ENCODE results near the gene HTR3B. TPM values are rescaled to one million over a fixed set of nuclear protein-coding genes. Genes with fewer than 3 reads are reported as not detected.
A peak's percentile ranks its signal among the peaks of the same experiment; 100 is the strongest.

Gene HTR3B
- total and polyA plus RNA-seq, 2 donors (not counting 1 experiment from before 2014, with no cell fraction given) = not detected

GRCh38 chr11:113977701-113978100 is 73.1 kb downstream of the HTR3B start:
- no peaks in the 10 kb centered on the region for H3K27me3 ChIP-seq (replicated peaks in 1 of 4; ENCODE audit: control extremely low read depth in 1 of 4, control insufficient read depth in 3 of 4, insufficient read depth in 4 of 4, low read length in 3 of 4)
- H3K9me3 ChIP-seq (ENCODE audit: control extremely low read depth in 1 of 3, control insufficient read depth in 2 of 3, insufficient read depth in 1 of 3, low read length in 2 of 3) = no peaks in the 10 kb centered on the region
- 13% methylated on average over 9 of the region's 11 CpGs for WGBS (ENCODE audit: insufficient coverage)
- no peak overlapping the region for H2AFZ ChIP-seq (ENCODE audit: insufficient read depth, low read depth, low read length, poor library complexity, severe bottlenecking)
- H3K36me3 ChIP-seq (replicated peaks in 1 of 2; ENCODE audit: control extremely low read depth in 1 of 2, control insufficient read depth in 1 of 2, extremely low read depth in 1 of 2, insufficient read depth in 2 of 2, low read length in 1 of 2) = peaks cover 0 to 2% of the 10 kb centered on the region in 2 experiments
- Mint-ChIP-seq H3K27ac (peak overlapping the region; percentile 91), H3K4me1 (peaks cover 78% of the 10 kb centered on the region), H3K27me3 (no peaks in the 10 kb centered on the region), H3K9me3 (ENCODE audit: insufficient read depth) (no peaks in the 10 kb centered on the region), H3K4me3 (peak overlapping the region; percentile 82)
- peak overlapping the region; percentile 69 for H3K4me2 ChIP-seq (replicated peaks; ENCODE audit: low read depth, low read length, poor library complexity, severe bottlenecking)
- H3K4me3 ChIP-seq (ENCODE audit: control extremely low read depth in 1 of 5, extremely low read depth in 1 of 5, insufficient read depth in 1 of 5, low read depth in 2 of 5, low read length in 4 of 5) = peak overlapping the region in 2 of 5 experiments; percentile 15 to 41
- H3K79me2 ChIP-seq (ENCODE audit: control insufficient read depth, insufficient read depth, low read length) = no peaks in the 10 kb centered on the region
- H3K4me1 ChIP-seq (ENCODE audit: control insufficient read depth in 2 of 2, insufficient read depth in 2 of 2, low read length in 2 of 2) = peaks cover 72 to 88% of the 10 kb centered on the region in 2 donors
- H4K20me1 ChIP-seq (ENCODE audit: control insufficient read depth, insufficient read depth, low read length, poor library complexity, severe bottlenecking) = no peaks in the 10 kb centered on the region
- DNase-seq (peak; percentile 92), ATAC-seq (ENCODE audit: low read depth) (peak; percentile 74)
- ChIA-PET CTCF (interaction anchor here (0.8 to 10.0 kb wide), 13 partner anchors 10 to 284 kb away, joined by 3 to 97 read pairs (median 4); partner anchors contain the start of gene ZW10), POLR2A (interaction anchor here (0.9 to 2.0 kb wide), 5 partner anchors 8 to 281 kb away, joined by 3 to 5 read pairs (median 4); no protein-coding TSS in a partner anchor)
- peak overlapping the region; percentile 92 to 98 for H3K27ac ChIP-seq (ENCODE audit: low read length in 2 of 2)
- peak overlapping the region; percentile 43 for H3K9ac ChIP-seq (ENCODE audit: low read length)
- no peak for TF ChIP-seq EZH2 (IDR thresholded peaks at IDR 0.05; ENCODE audit: borderline replicate concordance, insufficient read depth, low read depth, low read length, poor library complexity, severe bottlenecking)
- no peak for TF ChIP-seq CTCF (IDR thresholded peaks at IDR 0.05)
- intact Hi-C loops (cut with micrococcal nuclease) = loop anchor here (1.0 to 5.0 kb wide), 8 partner anchors 17 to 665 kb away; partner anchors contain the start of genes TTC12 and USP28

GRCh38 chr11:113979431-113979830 is 74.8 kb downstream of the HTR3B start:
- H3K27ac Mint-ChIP-seq = peak overlapping the region; percentile 27
- H4K20me1 ChIP-seq (ENCODE audit: control insufficient read depth, insufficient read depth, low read length, poor library complexity, severe bottlenecking) = no peaks in the 10 kb centered on the region
- H3K9me3 ChIP-seq (ENCODE audit: control extremely low read depth in 1 of 3, control insufficient read depth in 2 of 3, insufficient read depth in 1 of 3, low read length in 2 of 3) = no peaks in the 10 kb centered on the region
- no peak overlapping the region for H3K4me3 ChIP-seq (ENCODE audit: control extremely low read depth in 1 of 5, extremely low read depth in 1 of 5, insufficient read depth in 1 of 5, low read depth in 2 of 5, low read length in 4 of 5)
- TF ChIP-seq CTCF (IDR thresholded peaks at IDR 0.05) (no peak), EZH2 (IDR thresholded peaks at IDR 0.05; ENCODE audit: borderline replicate concordance, insufficient read depth, low read depth, low read length, poor library complexity, severe bottlenecking) (no peak)
- intact Hi-C loops (cut with micrococcal nuclease) = loop anchor here (5.0 kb wide), 2 partner anchors 82 to 667 kb away; partner anchors contain the start of gene TTC12
- DNase-seq (no peak), ATAC-seq (ENCODE audit: low read depth) (no peak)
- H3K79me2 ChIP-seq (ENCODE audit: control insufficient read depth, insufficient read depth, low read length) = no peaks in the 10 kb centered on the region
- POLR2A ChIA-PET = interaction anchor here (2.0 kb wide), 1 partner anchor 12 kb away, joined by 4 read pairs; no protein-coding TSS in a partner anchor
- CTCF ChIA-PET = interaction anchor here (0.6 to 10.0 kb wide), 8 partner anchors 14 to 282 kb away, joined by 3 to 97 read pairs (median 8); no protein-coding TSS in a partner anchor
- no peak overlapping the region for H3K9ac ChIP-seq (ENCODE audit: low read length)
- H3K4me1 ChIP-seq (ENCODE audit: control insufficient read depth in 2 of 2, insufficient read depth in 2 of 2, low read length in 2 of 2) = peaks cover 65 to 78% of the 10 kb centered on the region in 2 donors
- H3K4me3 Mint-ChIP-seq = peak overlapping the region; percentile 36
- H3K4me2 ChIP-seq (replicated peaks; ENCODE audit: low read depth, low read length, poor library complexity, severe bottlenecking) = peak overlapping the region; percentile 69
- no peak overlapping the region for H3K27ac ChIP-seq (ENCODE audit: low read length in 2 of 2)
- no peak overlapping the region for H2AFZ ChIP-seq (ENCODE audit: insufficient read depth, low read depth, low read length, poor library complexity, severe bottlenecking)
- H3K4me1 Mint-ChIP-seq = peaks cover 71% of the 10 kb centered on the region
- no peaks in the 10 kb centered on the region for H3K27me3 Mint-ChIP-seq
- H3K36me3 ChIP-seq (replicated peaks in 1 of 2; ENCODE audit: control extremely low read depth in 1 of 2, control insufficient read depth in 1 of 2, extremely low read depth in 1 of 2, insufficient read depth in 2 of 2, low read length in 1 of 2) = peaks cover 0 to 2% of the 10 kb centered on the region in 2 experiments
- H3K9me3 Mint-ChIP-seq (ENCODE audit: insufficient read depth) = no peaks in the 10 kb centered on the region
- no peaks in the 10 kb centered on the region for H3K27me3 ChIP-seq (replicated peaks in 1 of 4; ENCODE audit: control extremely low read depth in 1 of 4, control insufficient read depth in 3 of 4, insufficient read depth in 4 of 4, low read length in 3 of 4)
- WGBS (ENCODE audit: insufficient coverage) = no CpG with 5 or more reads among the region's 1 CpG

Measured in B cell (primary cell).